IMR-90 (cell line): ENCODE data around the gene TMEM129.

ENCODE experiments used
- CTCF ChIP-seq: conservative IDR thresholded peaks from 2 replicates; pipeline ENCODE4 v1.5.1; 2012; ENCODE audit warnings: mild to moderate bottlenecking, low read depth, low read length, improper control_type of control experiment
- MAFK ChIP-seq: IDR thresholded peaks from 2 replicates; pipeline ENCODE4 v1.6.1; 2012; ENCODE audit warnings: low read depth, low read length, improper control_type of control experiment
- POLR2A ChIP-seq: IDR thresholded peaks from 2 replicates; pipeline ENCODE4 v1.6.1; 2012; ENCODE audit warnings: mild to moderate bottlenecking, low read depth, low read length
- RFX5 ChIP-seq: IDR thresholded peaks from 2 replicates; pipeline ENCODE4 v1.8.0; 2012; ENCODE audit warnings: low read depth, mild to moderate bottlenecking, low read length, moderate library complexity

- TF ChIP-seq MAFK: no peak
- TF ChIP-seq POLR2A: no peak
- no peak for TF ChIP-seq CTCF
- no peak for TF ChIP-seq RFX5
Observed at GRCh38 chr4:1759170-1759817, 38.2 kb upstream of the TMEM129 start.
